IMR-90 (cell line): Measurements from ENCODE around the gene OXSR1.

ENCODE experiments used
- CEBPB ChIP-seq: IDR thresholded peaks from 2 replicates; pipeline ENCODE4 v1.6.1; 2012; ENCODE audit warnings: low read depth, low read length, improper control_type of control experiment
- CHD1 ChIP-seq: IDR thresholded peaks from 2 replicates; pipeline ENCODE4 v1.6.1; 2012; ENCODE audit warnings: low read depth, low read length, improper control_type of control experiment
- MAFK ChIP-seq: IDR thresholded peaks from 2 replicates; pipeline ENCODE4 v1.6.1; 2012; ENCODE audit warnings: low read depth, low read length, improper control_type of control experiment
- MAZ ChIP-seq: IDR thresholded peaks from 2 replicates; pipeline ENCODE4 v1.6.1; 2012; ENCODE audit warnings: low read depth, mild to moderate bottlenecking, low read length, improper control_type of control experiment, moderate library complexity, borderline replicate concordance
- MXI1 ChIP-seq: IDR thresholded peaks from 2 replicates; pipeline ENCODE4 v1.6.1; 2012; ENCODE audit warnings: low read depth, mild to moderate bottlenecking, low read length, moderate library complexity, borderline replicate concordance
- NFE2L2 ChIP-seq: fragments of 150-350 bp; IDR thresholded peaks from 2 replicates; pipeline ENCODE4 v1.6.1; 2016; ENCODE audit warnings: low read depth, mild to moderate bottlenecking, low read length
- POLR2A ChIP-seq: IDR thresholded peaks from 2 replicates; pipeline ENCODE4 v1.6.1; 2012; ENCODE audit warnings: mild to moderate bottlenecking, low read depth, low read length
- RAD21 ChIP-seq: IDR thresholded peaks from 2 replicates; pipeline ENCODE4 v1.6.1; 2012; ENCODE audit warnings: low read length, improper control_type of control experiment
- RCOR1 ChIP-seq: IDR thresholded peaks from 2 replicates; pipeline ENCODE4 v1.6.1; 2012; ENCODE audit warnings: mild to moderate bottlenecking, low read length, improper control_type of control experiment; ENCODE audit not compliant: insufficient replicate concordance
- RFX5 ChIP-seq: IDR thresholded peaks from 2 replicates; pipeline ENCODE4 v1.8.0; 2012; ENCODE audit warnings: low read depth, mild to moderate bottlenecking, low read length, moderate library complexity
- SMC3 ChIP-seq: fragments of 150-350 bp; IDR thresholded peaks from 2 replicates; pipeline ENCODE4 v1.6.1; 2016; ENCODE audit warnings: low read depth, mild to moderate bottlenecking, antibody characterized with exemption, low read length, moderate library complexity
- TF ChIP-seq, protein P1 (sequence below): fragments of 150-350 bp; IDR thresholded peaks from 2 replicates; pipeline ENCODE4 v1.6.1; 2017; ENCODE audit warnings: mild to moderate bottlenecking, antibody characterized with exemption, low read length, low read depth
- TF ChIP-seq, protein P2 (sequence below): conservative IDR thresholded peaks from 2 replicates; pipeline ENCODE4 v1.5.1; 2012; ENCODE audit warnings: mild to moderate bottlenecking, low read depth, low read length, improper control_type of control experiment
- TF ChIP-seq, protein P3 (sequence below): fragments of 150-350 bp; IDR thresholded peaks from 2 replicates; pipeline ENCODE4 v1.6.1; 2016; ENCODE audit warnings: low read depth, mild to moderate bottlenecking, low read length, moderate library complexity, borderline replicate concordance

DNA sequence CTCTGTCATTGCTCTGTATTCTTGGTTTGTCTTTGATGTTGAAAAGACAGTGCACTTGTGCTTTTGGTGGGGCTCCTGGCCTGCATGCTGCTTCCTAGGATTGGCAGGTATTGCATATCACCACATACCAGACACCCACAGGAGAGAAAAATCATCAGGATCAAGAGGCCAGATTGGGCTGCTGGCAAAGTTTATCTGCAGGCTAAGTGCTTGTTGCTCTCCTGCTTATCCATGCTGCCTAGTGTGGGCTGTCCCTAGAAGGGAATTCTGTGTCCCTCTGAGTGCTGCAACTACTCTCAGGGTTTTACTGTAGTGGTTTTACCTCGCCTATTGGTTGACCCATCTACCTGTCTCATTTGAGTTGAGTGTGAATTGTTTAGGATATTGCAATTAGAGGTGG lies 99.4 kb downstream of the OXSR1 start:
- TF ChIP-seq, protein P1, sequence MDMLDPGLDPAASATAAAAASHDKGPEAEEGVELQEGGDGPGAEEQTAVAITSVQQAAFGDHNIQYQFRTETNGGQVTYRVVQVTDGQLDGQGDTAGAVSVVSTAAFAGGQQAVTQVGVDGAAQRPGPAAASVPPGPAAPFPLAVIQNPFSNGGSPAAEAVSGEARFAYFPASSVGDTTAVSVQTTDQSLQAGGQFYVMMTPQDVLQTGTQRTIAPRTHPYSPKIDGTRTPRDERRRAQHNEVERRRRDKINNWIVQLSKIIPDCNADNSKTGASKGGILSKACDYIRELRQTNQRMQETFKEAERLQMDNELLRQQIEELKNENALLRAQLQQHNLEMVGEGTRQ, result no peak
- TF ChIP-seq, protein P2, sequence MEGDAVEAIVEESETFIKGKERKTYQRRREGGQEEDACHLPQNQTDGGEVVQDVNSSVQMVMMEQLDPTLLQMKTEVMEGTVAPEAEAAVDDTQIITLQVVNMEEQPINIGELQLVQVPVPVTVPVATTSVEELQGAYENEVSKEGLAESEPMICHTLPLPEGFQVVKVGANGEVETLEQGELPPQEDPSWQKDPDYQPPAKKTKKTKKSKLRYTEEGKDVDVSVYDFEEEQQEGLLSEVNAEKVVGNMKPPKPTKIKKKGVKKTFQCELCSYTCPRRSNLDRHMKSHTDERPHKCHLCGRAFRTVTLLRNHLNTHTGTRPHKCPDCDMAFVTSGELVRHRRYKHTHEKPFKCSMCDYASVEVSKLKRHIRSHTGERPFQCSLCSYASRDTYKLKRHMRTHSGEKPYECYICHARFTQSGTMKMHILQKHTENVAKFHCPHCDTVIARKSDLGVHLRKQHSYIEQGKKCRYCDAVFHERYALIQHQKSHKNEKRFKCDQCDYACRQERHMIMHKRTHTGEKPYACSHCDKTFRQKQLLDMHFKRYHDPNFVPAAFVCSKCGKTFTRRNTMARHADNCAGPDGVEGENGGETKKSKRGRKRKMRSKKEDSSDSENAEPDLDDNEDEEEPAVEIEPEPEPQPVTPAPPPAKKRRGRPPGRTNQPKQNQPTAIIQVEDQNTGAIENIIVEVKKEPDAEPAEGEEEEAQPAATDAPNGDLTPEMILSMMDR, result no peak
- TF ChIP-seq CHD1, result no peak
- no peak for TF ChIP-seq RAD21
- TF ChIP-seq, protein P3, sequence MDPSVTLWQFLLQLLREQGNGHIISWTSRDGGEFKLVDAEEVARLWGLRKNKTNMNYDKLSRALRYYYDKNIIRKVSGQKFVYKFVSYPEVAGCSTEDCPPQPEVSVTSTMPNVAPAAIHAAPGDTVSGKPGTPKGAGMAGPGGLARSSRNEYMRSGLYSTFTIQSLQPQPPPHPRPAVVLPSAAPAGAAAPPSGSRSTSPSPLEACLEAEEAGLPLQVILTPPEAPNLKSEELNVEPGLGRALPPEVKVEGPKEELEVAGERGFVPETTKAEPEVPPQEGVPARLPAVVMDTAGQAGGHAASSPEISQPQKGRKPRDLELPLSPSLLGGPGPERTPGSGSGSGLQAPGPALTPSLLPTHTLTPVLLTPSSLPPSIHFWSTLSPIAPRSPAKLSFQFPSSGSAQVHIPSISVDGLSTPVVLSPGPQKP, result no peak
- TF ChIP-seq POLR2A, result no peak
- TF ChIP-seq SMC3, result no peak
- no peak for TF ChIP-seq CEBPB
- TF ChIP-seq MXI1, result no peak
- no peak for TF ChIP-seq RFX5
- TF ChIP-seq NFE2L2, result no peak
- no peak for TF ChIP-seq MAFK
- no peak for TF ChIP-seq MAZ
- no peak for TF ChIP-seq RCOR1
